H1 (cell line): ENCODE data around the gene RIN3. TPM values are rescaled to one million over a fixed set of nuclear protein-coding genes. Genes with fewer than 3 reads are reported as not detected.

Experiments used
- CTCF ChIA-PET: fragments of 300-600 bp; sonication (Branson Sonifier 250); formaldehyde crosslinking; loops from one replicate; lab custom pipeline; 2021; ENCODE audit not compliant: partially characterized antibody; lab: Charles Lee
- POLR2A ChIA-PET: fragments of 300-600 bp; sonication (Branson Sonifier 250); formaldehyde crosslinking; loops from one replicate; lab custom pipeline; 2021; ENCODE audit warnings: inconsistent platforms; ENCODE audit not compliant: partially characterized antibody; lab: Charles Lee
- DNase-seq, 2 experiments: peaks; one replicate each; pipeline versions ENCODE4 v3.0.0 to v3.0.0-alpha.2; 2010 to 2022; ENCODE audit warnings: low spot score in 2 of 2, low read depth in 1 of 2, mixed read lengths in 1 of 2
- FAIRE-seq: peaks from 2 replicates; lab custom pipeline; 2011; peaks lifted over from hg19 to GRCh38; lab: Jason Lieb, UNC
- H2AFZ ChIP-seq: 2 replicates; pipeline ENCODE4 v1.8.1; 2012; ENCODE audit warnings: low read length, inconsistent platforms
- H2AK5ac ChIP-seq: 2 replicates; pipeline ENCODE4 v1.6.1; 2013; ENCODE audit warnings: low read depth, low read length
- H2BK120ac ChIP-seq: replicated peaks from 2 replicates; pipeline ENCODE3; 2013; ENCODE audit warnings: low read depth, low read length, inconsistent platforms
- H2BK12ac ChIP-seq: 2 replicates; pipeline ENCODE4 v1.6.1; 2013; ENCODE audit warnings: low read depth, low read length
- H2BK15ac ChIP-seq: 2 replicates; pipeline ENCODE4 v1.6.1; 2013; ENCODE audit warnings: low read length
- H2BK20ac ChIP-seq: 2 replicates; pipeline ENCODE4 v1.6.1; 2013; ENCODE audit warnings: low read length
- H2BK5ac ChIP-seq: 2 replicates; pipeline ENCODE4 v1.6.1; 2013; ENCODE audit warnings: low read depth, low read length
- H3K14ac ChIP-seq: 2 replicates; pipeline ENCODE4 v1.6.1; 2013; ENCODE audit warnings: inconsistent platforms; ENCODE audit not compliant: insufficient read length
- H3K18ac ChIP-seq: 2 replicates; pipeline ENCODE4 v1.6.1; 2013; ENCODE audit warnings: low read length; ENCODE audit errors: extremely low read depth
- H3K23ac ChIP-seq: 2 replicates; pipeline ENCODE4 v1.6.1; 2013; ENCODE audit warnings: inconsistent platforms; ENCODE audit not compliant: insufficient read length
- H3K23me2 ChIP-seq: 2 replicates; pipeline ENCODE4 v1.6.1; 2013; ENCODE audit warnings: low read depth, low read length
- H3K27ac ChIP-seq: 2 replicates; pipeline ENCODE4 v1.6.1; 2011; ENCODE audit warnings: low read depth, low read length, inconsistent platforms
- H3K27me3 ChIP-seq, 4 experiments: replicated peaks in 1 of 4; 1 replicate in 1 of 4; 2 replicates in 3 of 4; pipeline versions ENCODE4 v1.6.1 to v1.8.1; 2011 to 2013; ENCODE audit warnings: low read length in 3 of 4, mild to moderate bottlenecking in 3 of 4, inconsistent platforms in 2 of 4, mixed read lengths in 2 of 4, moderate library complexity in 1 of 4; ENCODE audit not compliant: control insufficient read depth in 3 of 4, insufficient read depth in 3 of 4; ENCODE audit errors: extremely low read depth in 1 of 4
- H3K36me3 ChIP-seq, 4 experiments: 2 replicates each; pipeline versions ENCODE4 v1.6.1 to v1.8.1; 2011 to 2013; ENCODE audit warnings: mild to moderate bottlenecking in 4 of 4, low read length in 3 of 4, moderate library complexity in 2 of 4, control low read depth in 1 of 4, inconsistent platforms in 1 of 4; ENCODE audit not compliant: insufficient read depth in 4 of 4, control insufficient read depth in 2 of 4
- H3K4ac ChIP-seq: replicated peaks from 2 replicates; pipeline ENCODE3; 2013; ENCODE audit warnings: low read length, low read depth, mixed read lengths, inconsistent platforms; ENCODE audit not compliant: insufficient read length
- H3K4me1 ChIP-seq, 4 experiments: replicated peaks in 1 of 4; 1 replicate in 1 of 4; 2 replicates in 3 of 4; pipeline versions ENCODE4 v1.6.1 to v1.8.1; 2011 to 2013; ENCODE audit warnings: low read length in 3 of 4, inconsistent platforms in 2 of 4, mixed read lengths in 1 of 4; ENCODE audit not compliant: insufficient read depth in 4 of 4, control insufficient read depth in 3 of 4
- H3K4me2 ChIP-seq, 2 experiments: 2 replicates each; pipeline versions ENCODE4 v1.6.1 to v1.8.1; 2011 to 2013; ENCODE audit warnings: low read depth in 2 of 2, low read length in 2 of 2, control low read depth in 1 of 2, inconsistent platforms in 1 of 2, mild to moderate bottlenecking in 1 of 2; ENCODE audit not compliant: insufficient read depth in 1 of 2
- H3K4me3 ChIP-seq, 4 experiments: fragments of 200-600, 300-600 bp in 1 of 4; sonication (generic), shearing (Covaris generic), sonication (Bioruptor Twin) in 1 of 4; 2 replicates each; pipeline versions ENCODE4 v1.5.1 to v1.8.1; 2011 to 2016; ENCODE audit warnings: low read length in 4 of 4, low read depth in 3 of 4, control low read depth in 2 of 4, inconsistent platforms in 2 of 4, mild to moderate bottlenecking in 2 of 4, mixed read lengths in 1 of 4, moderate library complexity in 1 of 4; ENCODE audit not compliant: insufficient read depth in 2 of 4; ENCODE audit errors: extremely low read depth in 1 of 4
- H3K56ac ChIP-seq: replicated peaks from 2 replicates; pipeline ENCODE3; 2013; ENCODE audit warnings: low read depth, mild to moderate bottlenecking, mixed read lengths, low read length, inconsistent platforms; ENCODE audit not compliant: insufficient read length
- H3K79me1 ChIP-seq: 2 replicates; pipeline ENCODE4 v1.6.1; 2013; ENCODE audit warnings: low read depth, low read length, control low read depth
- H3K79me2 ChIP-seq, 2 experiments: 2 replicates each; pipeline versions ENCODE4 v1.6.1 to v1.8.1; 2012 to 2013; ENCODE audit warnings: low read length in 2 of 2, mild to moderate bottlenecking in 2 of 2, inconsistent platforms in 1 of 2; ENCODE audit not compliant: insufficient read depth in 2 of 2, control insufficient read depth in 1 of 2
- H3K9ac ChIP-seq, 4 experiments: replicated peaks in 1 of 4; 1 replicate in 1 of 4; 2 replicates in 3 of 4; pipeline versions ENCODE4 v1.6.1 to v1.8.1; 2011 to 2013; ENCODE audit warnings: low read depth in 3 of 4, low read length in 3 of 4, control low read depth in 2 of 4, mild to moderate bottlenecking in 2 of 4, moderate library complexity in 2 of 4, inconsistent platforms in 1 of 4; ENCODE audit errors: extremely low read depth in 1 of 4
- H3K9me3 ChIP-seq, 2 experiments: 2 replicates each; pipeline versions ENCODE4 v1.6.1 to v1.8.1; 2012 to 2013; ENCODE audit warnings: mild to moderate bottlenecking in 2 of 2, moderate library complexity in 2 of 2, control low read depth in 1 of 2, inconsistent platforms in 1 of 2, low read depth in 1 of 2, low read length in 1 of 2, mixed read lengths in 1 of 2; ENCODE audit not compliant: insufficient read depth in 2 of 2
- H4K20me1 ChIP-seq, 2 experiments: replicated peaks in 1 of 2; 2 replicates each; pipeline versions ENCODE3 to v1.8.1; 2011 to 2013; ENCODE audit warnings: inconsistent platforms in 2 of 2, low read length in 2 of 2, mild to moderate bottlenecking in 1 of 2; ENCODE audit not compliant: insufficient read depth in 2 of 2, control insufficient read depth in 1 of 2
- H4K5ac ChIP-seq: 2 replicates; pipeline ENCODE4 v1.6.1; 2013; ENCODE audit warnings: low read length, low read depth, mixed read lengths, inconsistent platforms; ENCODE audit not compliant: insufficient read length
- H4K8ac ChIP-seq: 2 replicates; pipeline ENCODE4 v1.8.0; 2013; ENCODE audit warnings: mild to moderate bottlenecking, moderate library complexity, low read length, inconsistent platforms; ENCODE audit not compliant: insufficient read depth; ENCODE audit errors: extremely low read depth
- H4K91ac ChIP-seq: replicated peaks from 2 replicates; pipeline ENCODE3; 2013; ENCODE audit warnings: low read length, mixed read lengths, inconsistent platforms; ENCODE audit not compliant: insufficient read length
- EP300 ChIP-seq, 2 experiments: IDR thresholded peaks; 1 replicate in 1 of 2; 2 replicates in 1 of 2; pipeline ENCODE4 v1.6.1; 2011 to 2012; ENCODE audit warnings: low read depth in 2 of 2, low read length in 2 of 2, mild to moderate bottlenecking in 2 of 2, borderline replicate concordance in 1 of 2, inconsistent platforms in 1 of 2, moderate library complexity in 1 of 2
- FOSL1 ChIP-seq: IDR thresholded peaks from 2 replicates; pipeline ENCODE4 v1.6.1; 2011; ENCODE audit warnings: mild to moderate bottlenecking, low read depth, low read length, moderate library complexity; ENCODE audit not compliant: insufficient read depth
- HDAC2 ChIP-seq, 2 experiments: fragments of 300-600 bp in 1 of 2; sonication (generic) in 1 of 2; IDR thresholded peaks; 2 replicates each; pipeline ENCODE4 v1.6.1; 2011 to 2012; ENCODE audit warnings: low read depth in 2 of 2, low read length in 2 of 2, mild to moderate bottlenecking in 2 of 2, moderate library complexity in 2 of 2, borderline replicate concordance in 1 of 2, inconsistent platforms in 1 of 2
- KDM5A ChIP-seq: fragments of 200-600 bp; IDR thresholded peaks from 2 replicates; pipeline ENCODE4 v1.7.1; 2012; ENCODE audit warnings: mild to moderate bottlenecking, low read length, inconsistent platforms, mixed read lengths
- NANOG ChIP-seq: IDR thresholded peaks from 2 replicates; pipeline ENCODE4 v1.6.1; 2011; ENCODE audit warnings: low read length, low read depth, mild to moderate bottlenecking, inconsistent platforms; ENCODE audit not compliant: insufficient read depth, poor library complexity, severe bottlenecking
- NRF1 ChIP-seq: IDR thresholded peaks from 2 replicates; pipeline ENCODE4 v1.6.1; 2011; ENCODE audit warnings: mild to moderate bottlenecking, low read depth, low read length, improper control_type of control experiment
- RXRA ChIP-seq: IDR thresholded peaks from 2 replicates; pipeline ENCODE4 v1.6.1; 2011; ENCODE audit warnings: low read depth, mild to moderate bottlenecking, low read length, moderate library complexity; ENCODE audit not compliant: insufficient read depth
- SIRT6 ChIP-seq: IDR thresholded peaks from one replicate; pipeline ENCODE4 v1.7.1; 2012; ENCODE audit warnings: low read length, inconsistent platforms
- SIX5 ChIP-seq: IDR thresholded peaks from 2 replicates; pipeline ENCODE4 v1.6.1; 2011; ENCODE audit warnings: mild to moderate bottlenecking, low read depth, low read length
- SP2 ChIP-seq: IDR thresholded peaks from 2 replicates; pipeline ENCODE4 v1.6.1; 2012; ENCODE audit warnings: mild to moderate bottlenecking, low read length, inconsistent platforms
- TBP ChIP-seq: IDR thresholded peaks from 2 replicates; pipeline ENCODE4 v1.6.1; 2011; ENCODE audit warnings: low read depth, low read length, improper control_type of control experiment
- TCF12 ChIP-seq: IDR thresholded peaks from 2 replicates; pipeline ENCODE4 v1.6.1; 2011; ENCODE audit warnings: low read depth, mild to moderate bottlenecking, low read length
- WGBS, 2 experiments: shearing (Covaris generic) in 1 of 2; methylation state at CpG; one replicate each; pipeline versions ENCODE4 v1.1.6 to v1.1.7; 2013 to 2015; ENCODE audit warnings: low lambda C conversion rate in 2 of 2, mixed read lengths in 2 of 2, inconsistent platforms in 1 of 2, low coverage in 1 of 2, missing lambda C conversion rate in 1 of 2; ENCODE audit not compliant: insufficient replicate concordance in 2 of 2, insufficient coverage in 1 of 2, insufficient read length in 1 of 2; ENCODE audit errors: extremely low coverage in 1 of 2, missing lambda C conversion rate in 1 of 2; 5-methylcytosine and 5-hydroxymethylcytosine counted together
- polyA plus RNA-seq, 7 experiments: library from polyadenylated mRNA; depleted of rRNA in 3 of 7; stranded (reverse) in 5 of 7; unstranded in 2 of 7; fragments of >200 nt in 5 of 7; fragments of 200-250 nt in 2 of 7; gene quantifications; 1 replicate in 5 of 7; 2 replicates in 1 of 7; 4 replicates in 1 of 7; pipeline versions ENCODE4 v1.2.1 to v1.2.3, GENCODE V29; 2011 to 2013; ENCODE audit warnings: missing spikeins in 2 of 7, mixed read lengths in 2 of 7
- total RNA-seq: library from RNA; stranded (reverse); fragmentation: NEBNext Ultra II Directional; extraction: Animal tissue kit (Norgen Biotek cat#: 25700); gene quantifications from 2 replicates; pipeline ENCODE4 v1.2.1, GENCODE V29; 2021

Gene RIN3
- total and polyA plus RNA-seq, 2 of the 8 experiments (the other 6 are each of a cell fraction or from before 2014, with no cell fraction given): 0.59 to 1.5 TPM

- Histone ChIP-seq H3K27ac (no peak overlapping the region), H3K4me2 (no peak overlapping the region), H2AFZ (no peak overlapping the region), H3K9me3 (no peaks in the 10 kb centered on the region), H3K23ac (no peak overlapping the region), H3K14ac (no peak overlapping the region), H3K23me2 (peaks cover 12% of the 10 kb centered on the region; the same call in 1 of the 2 replicates), H2BK12ac (no peak overlapping the region), H4K8ac (no peak overlapping the region), H3K4me3 (no peak overlapping the region), H2BK5ac (no peak overlapping the region), H3K9ac (no peak overlapping the region), H3K79me1 (no peaks in the 10 kb centered on the region), H3K79me2 (no peaks in the 10 kb centered on the region), H2BK20ac (no peak overlapping the region), H2BK15ac (no peak overlapping the region), H3K4me1 (peaks cover 0 to 9% (median 3%) of the 10 kb centered on the region in 4 experiments; a peak in 4 of 7 replicates), H4K5ac (no peak overlapping the region), H3K56ac (no peak overlapping the region), H4K20me1 (peaks cover 0 to 2% of the 10 kb centered on the region in 2 experiments), H3K36me3 (no peaks in the 10 kb centered on the region), H2AK5ac (no peak overlapping the region), H3K27me3 (peaks cover 10 to 21% (median 20%) of the 10 kb centered on the region in 4 experiments; a peak in 6 of 7 replicates), H3K4ac (no peak overlapping the region), H4K91ac (no peak overlapping the region), H3K18ac (no peak overlapping the region), H2BK120ac (no peak overlapping the region)
- POLR2A ChIA-PET: no interaction called here
- DNase-seq: peak in 1 of 2 experiments; percentile 67
- CTCF ChIA-PET: interaction anchor here (0.8 to 4.0 kb wide), 10 partner anchors 32 to 114 kb away, joined by 3 to 31 read pairs (median 4); no protein-coding TSS in a partner anchor
- 80% methylated on average over 16 of the region's 21 CpGs; no CpG with 5 or more reads in 1 of the 2 experiments for WGBS, 2 experiments
- no peak for FAIRE-seq
- TF ChIP-seq SP2 (no peak), RXRA (no peak), NRF1 (no peak), EP300 (IDR thresholded peaks at IDR 0.05; ENCODE audit: borderline replicate concordance in 1 of 2, low read depth in 2 of 2, low read length in 2 of 2) (no peak), NANOG (no peak), SIX5 (no peak), HDAC2 (IDR thresholded peaks at IDR 0.05; ENCODE audit: borderline replicate concordance in 1 of 2, low read depth in 2 of 2, low read length in 2 of 2) (no peak), TCF12 (no peak), SIRT6 (no peak), TBP (no peak), FOSL1 (no peak), KDM5A (no peak)
Measured at GRCh38 chr14:92684801-92685560, 171.4 kb downstream of the RIN3 start.
